PFSK-1 (cell line): Measurements from ENCODE around the gene DIRAS3.

Source experiments
- FOXP2 ChIP-seq: optimal IDR thresholded peaks from 2 replicates; pipeline ENCODE3; 2011; ENCODE audit warnings: borderline replicate concordance, control low read depth, inconsistent platforms; ENCODE audit not compliant: insufficient read depth; ENCODE audit errors: extremely low read length, extremely low read depth
- REST ChIP-seq, 2 experiments: IDR thresholded peaks; 2 replicates each; pipeline versions ENCODE4 v1.6.1 to v1.8.0; 2011 to 2012; ENCODE audit warnings: low read depth in 2 of 2, low read length in 2 of 2, control low read depth in 1 of 2, inconsistent platforms in 1 of 2, mild to moderate bottlenecking in 1 of 2, moderate library complexity in 1 of 2; ENCODE audit not compliant: insufficient read depth in 1 of 2
- TAF1 ChIP-seq: IDR thresholded peaks from 2 replicates; pipeline ENCODE4 v1.6.1; 2012; ENCODE audit warnings: low read length, control low read depth, borderline replicate concordance; ENCODE audit not compliant: insufficient read depth

- TF ChIP-seq REST (IDR thresholded peaks at IDR 0.05; ENCODE audit: insufficient read depth in 1 of 2, low read depth in 2 of 2, low read length in 2 of 2) (no peak), FOXP2 (no peak), TAF1 (no peak)
Measured at GRCh38 chr1:68047659-68048026, 2.8 kb downstream of the DIRAS3 start.
